Uterus (tissue), 4 donors: ENCODE measurements around the gene CHKA. TPM values are rescaled to one million over a fixed set of nuclear protein-coding genes. Genes with fewer than 3 reads are reported as not detected.

Experiments used
- DNase-seq, 2 donors: peaks; one replicate each; pipeline ENCODE4 v3.0.0-alpha.2; 2019 to 2020
- H3K27ac ChIP-seq, 2 donors: fragments of 200-600 bp; sonication (generic); 1 replicate in 1 of 2; 2 replicates in 1 of 2; pipeline ENCODE4 v1.5.1; 2016 to 2018
- H3K27me3 ChIP-seq, 2 donors: fragments of 200-600 bp; sonication (generic); one replicate each; pipeline ENCODE4 v1.5.1; 2018 to 2019; ENCODE audit warnings: control low read depth in 1 of 2
- H3K36me3 ChIP-seq, 2 donors: fragments of 200-600 bp; sonication (generic); one replicate each; pipeline ENCODE4 v1.5.1; 2019; ENCODE audit warnings: control low read depth in 1 of 2
- H3K4me1 ChIP-seq, 2 donors: fragments of 200-600 bp; sonication (generic); one replicate each; pipeline ENCODE4 v1.5.1; 2018 to 2019; ENCODE audit warnings: control low read depth in 1 of 2
- H3K4me3 ChIP-seq, 2 donors: fragments of 200-600 bp; sonication (generic); 1 replicate in 1 of 2; 2 replicates in 1 of 2; pipeline ENCODE4 v1.5.1; 2018 to 2019; ENCODE audit warnings: mild to moderate bottlenecking in 1 of 2
- H3K9me3 ChIP-seq, 2 donors: fragments of 200-600 bp; sonication (generic); one replicate each; pipeline ENCODE4 v1.5.1; 2019; ENCODE audit warnings: control low read depth in 1 of 2
- CTCF ChIP-seq, 4 experiments: fragments of 200-600 bp in 2 of 4; fragments of 450-650 bp in 2 of 4; sonication (generic) in 2 of 4; IDR thresholded peaks; one replicate each; pipeline ENCODE4 v1.5.1; 2016 to 2019; ENCODE audit warnings: antibody characterized with exemption in 4 of 4, mild to moderate bottlenecking in 2 of 4, moderate library complexity in 1 of 4
- POLR2A ChIP-seq, 2 donors: fragments of 450-650 bp; IDR thresholded peaks; one replicate each; pipeline ENCODE4 v1.6.1; 2016; ENCODE audit warnings: antibody characterized with exemption in 2 of 2, mild to moderate bottlenecking in 1 of 2, moderate library complexity in 1 of 2
- intact Hi-C: fragments of 100-400 bp; cut with DNase I; formaldehyde crosslinking; loops from one replicate; pipeline ENCODE4 v1.15.1; 2023; ENCODE audit warnings: low total_unique reads
- microRNA-seq: library from miRNA; unstranded; fragments of <30 nt; microRNA quantifications from one replicate; pipeline ENCODE4, GENCODE V29; 2016; ENCODE audit warnings: borderline microRNAs expressed, borderline replicate concordance
- small RNA-seq: library from RNA; depleted of rRNA; stranded (forward); fragments of <200 nt; gene quantifications from one replicate; pipeline ENCODE3, GENCODE V24; 2016
- total RNA-seq, 4 donors: library from RNA; depleted of rRNA in 3 of 4; stranded (reverse); fragments of >200 nt in 3 of 4; gene quantifications; one replicate each; pipeline versions ENCODE4 v1.1.0 to v1.2.4, GENCODE V29; 2014 to 2023
- donor health status: DM: yes; HTN: yes; CAD: no.

The CHKA gene
- total RNA-seq, 4 donors from 2014 or later, result 21.8 to 57.1 (median 30.3) TPM

GRCh38 chr11:68006606-68007166, 114.5 kb downstream of the CHKA start:
- H3K4me1 ChIP-seq, result no peaks in the 10 kb centered on the region
- H3K4me3 ChIP-seq, result no peak overlapping the region
- no peaks in the 10 kb centered on the region for H3K36me3 ChIP-seq
- H3K27me3 ChIP-seq, result no peaks in the 10 kb centered on the region
- TF ChIP-seq CTCF (IDR thresholded peaks at IDR 0.05) (no peak), POLR2A (IDR thresholded peaks at IDR 0.05) (no peak)
- H3K27ac ChIP-seq, result no peak overlapping the region
- no peak for DNase-seq
- H3K9me3 ChIP-seq, result no peaks in the 10 kb centered on the region
- intact Hi-C loops, result no loop called here

- no peaks in the 10 kb centered on the region for H3K9me3 ChIP-seq
- intact Hi-C loops, result no loop called here
- H3K4me3 ChIP-seq, result no peak overlapping the region
- no peaks in the 10 kb centered on the region for H3K4me1 ChIP-seq
- no peaks in the 10 kb centered on the region for H3K36me3 ChIP-seq
- H3K27me3 ChIP-seq, result no peaks in the 10 kb centered on the region
- no peak for DNase-seq
- TF ChIP-seq POLR2A (IDR thresholded peaks at IDR 0.05), result no peak
- TF ChIP-seq CTCF (IDR thresholded peaks at IDR 0.05), result no peak
- H3K27ac ChIP-seq, result no peak overlapping the region
Measured at GRCh38 chr11:68004551-68005335, 116.4 kb downstream of the CHKA start.

- intact Hi-C loops, result no loop called here
- peak; percentile 80 to 83 for DNase-seq
- peak within 1 kb of the TSS; percentile 43 to 55 for H3K27ac ChIP-seq
- H3K36me3 ChIP-seq, result no peaks in the 10 kb centered on the region
- TF ChIP-seq POLR2A (IDR thresholded peaks at IDR 0.05) (peak in 1 of 2 donors; percentile 46), CTCF (IDR thresholded peaks at IDR 0.05) (no peak)
- H3K4me1 ChIP-seq, result no peaks in the 10 kb centered on the region
- H3K9me3 ChIP-seq, result no peaks in the 10 kb centered on the region
- peak within 1 kb of the TSS; percentile 27 to 54 for H3K4me3 ChIP-seq
- H3K27me3 ChIP-seq, result no peaks in the 10 kb centered on the region
Measured at GRCh38 chr11:68003846-68004550, 117.2 kb downstream of the CHKA start, which contains the start of gene UNC93B1. Gene UNC93B1 (minus strand): TSS chr11:68004097. CDS start chr11:68004043, 54 bp downstream.

DNA sequence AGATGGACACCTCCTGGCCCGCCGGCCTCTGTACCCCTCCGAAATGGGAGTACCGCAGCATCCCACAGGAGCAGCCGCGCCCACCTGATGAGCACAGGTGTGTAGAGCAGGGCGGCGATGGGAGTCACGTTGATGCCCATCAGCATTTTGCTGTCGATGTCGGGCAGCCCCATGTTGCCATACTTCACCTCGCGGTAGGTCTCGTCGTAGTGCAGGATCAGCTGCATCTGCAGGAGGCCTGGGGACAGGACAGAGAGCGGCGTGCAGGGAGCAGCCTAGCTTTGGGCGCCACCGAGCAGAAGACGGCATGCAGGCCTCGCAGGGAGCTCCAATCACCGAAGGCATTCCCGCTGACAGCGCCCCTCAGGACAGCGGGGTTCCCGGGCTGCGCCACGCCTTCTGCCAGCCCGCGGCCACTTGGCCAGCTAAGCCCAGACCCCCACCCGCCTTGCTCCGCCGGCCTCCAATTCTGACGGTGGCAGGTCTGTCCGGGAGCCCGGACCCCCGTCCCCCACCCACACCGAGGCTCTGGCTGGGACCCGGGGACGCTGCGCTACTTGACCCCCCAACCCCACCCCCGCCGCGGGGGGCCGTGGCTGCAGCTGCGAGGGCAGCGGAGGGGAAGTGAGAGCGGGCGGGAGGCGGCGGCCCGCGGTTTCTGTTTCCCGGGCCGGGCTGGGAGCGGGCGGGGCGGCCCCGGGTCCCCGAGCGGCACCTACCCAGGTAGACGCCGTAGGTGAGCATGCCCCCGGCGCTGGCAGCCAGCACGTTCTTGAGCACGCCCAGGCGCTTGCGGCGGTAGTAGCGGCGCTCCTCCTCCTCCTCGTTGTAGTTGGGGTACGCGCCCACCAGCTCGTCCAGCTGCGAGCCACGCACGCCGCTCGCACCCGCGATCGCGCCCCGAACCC, 118.0 kb downstream of the CHKA start:
- DNase-seq, result no peak
- H3K36me3 ChIP-seq, result no peaks in the 10 kb centered on the region
- H3K9me3 ChIP-seq, result no peaks in the 10 kb centered on the region
- H3K27me3 ChIP-seq, result no peaks in the 10 kb centered on the region
- H3K4me1 ChIP-seq, result no peaks in the 10 kb centered on the region
- no peak for TF ChIP-seq POLR2A (IDR thresholded peaks at IDR 0.05)
- no peak for TF ChIP-seq CTCF (IDR thresholded peaks at IDR 0.05)
- H3K4me3 ChIP-seq, result peak overlapping the region; percentile 27 to 54
- intact Hi-C loops, result no loop called here
- peak overlapping the region; percentile 43 to 55 for H3K27ac ChIP-seq

Small RNAs within 50 kb of the gene (microRNA-seq; reads per million reads assigned to microRNA genes)
- not detected for gene MIR4691
- not detected for gene MIR6753
- not detected for gene MIR7113

Small RNAs within 50 kb of the gene (small RNA-seq; reads per million reads assigned to genes)
- gene MIR6753, result not detected

Other genes with a start within 250 kb of the CHKA start
- 10 to 100 TPM in 3 of 4 donors, 1 to 10 TPM in 1; 4.1 to 24.3 (median 13.2) TPM for gene UNC93B1, start 117.3 kb downstream of the CHKA start, total RNA-seq
- gene ALDH3B1, start 111.1 kb downstream of the CHKA start, total RNA-seq, result 1 to 10 TPM; 2.3 to 5.7 (median 4.0) TPM
- 100 to 1,000 TPM in 2 of 4 donors, 10 to 100 TPM in 2; 53.4 to 291 (median 139) TPM for gene NDUFS8, start 90.7 kb downstream of the CHKA start, total RNA-seq
- 100 to 1,000 TPM in 2 of 4 donors, 10 to 100 TPM in 2; 62.1 to 162 (median 115) TPM for gene TCIRG1, start 82.4 kb downstream of the CHKA start, total RNA-seq
- 100 to 1,000 TPM in 1 of 4 donors, 10 to 100 TPM in 3; 13.5 to 108 (median 79.4) TPM for gene KMT5B, start 91.9 kb upstream of the CHKA start, total RNA-seq
- 100 to 1,000 TPM in 1 of 4 donors, 10 to 100 TPM in 3; 23.2 to 136 (median 33.4) TPM for gene C11orf24, start 150.6 kb upstream of the CHKA start, total RNA-seq
- gene LRP5, start 191.2 kb upstream of the CHKA start, total RNA-seq, result 10 to 100 TPM; 19.1 to 86.2 (median 43.9) TPM